PC-9 (cell line): Measurements from ENCODE around the gene MIOS.

ENCODE experiments used
- CTCF ChIP-seq: fragments of 200-600 bp; sonication (generic); conservative IDR thresholded peaks from 2 replicates; pipeline ENCODE4 v1.6.1; 2017; ENCODE audit warnings: mixed run types, antibody characterized with exemption, mild to moderate bottlenecking, moderate library complexity
- EZH2 ChIP-seq: fragments of 200-600 bp; sonication (generic); IDR thresholded peaks from 2 replicates; pipeline ENCODE4 v1.8.0; 2017; ENCODE audit warnings: antibody characterized with exemption, low read depth

GRCh38 chr7:7521259-7521658 is 45.4 kb upstream of the MIOS start:
- TF ChIP-seq CTCF (no peak), EZH2 (no peak)
